Middle frontal gyrus (tissue), 1 donor: ENCODE measurements around the gene ACVR1.
"Not testable (repeated sequence)": the region's sequence is repeated elsewhere in the genome, so short reads cannot be mapped to it uniquely, and the experiment has no call there.

ENCODE experiments used
- DNase-seq: peaks from one replicate; pipeline ENCODE4 v3.0.0-alpha.2; 2015; ENCODE audit warnings: low spot score; ENCODE audit errors: extremely low spot score

The ACVR1 gene

DNA sequence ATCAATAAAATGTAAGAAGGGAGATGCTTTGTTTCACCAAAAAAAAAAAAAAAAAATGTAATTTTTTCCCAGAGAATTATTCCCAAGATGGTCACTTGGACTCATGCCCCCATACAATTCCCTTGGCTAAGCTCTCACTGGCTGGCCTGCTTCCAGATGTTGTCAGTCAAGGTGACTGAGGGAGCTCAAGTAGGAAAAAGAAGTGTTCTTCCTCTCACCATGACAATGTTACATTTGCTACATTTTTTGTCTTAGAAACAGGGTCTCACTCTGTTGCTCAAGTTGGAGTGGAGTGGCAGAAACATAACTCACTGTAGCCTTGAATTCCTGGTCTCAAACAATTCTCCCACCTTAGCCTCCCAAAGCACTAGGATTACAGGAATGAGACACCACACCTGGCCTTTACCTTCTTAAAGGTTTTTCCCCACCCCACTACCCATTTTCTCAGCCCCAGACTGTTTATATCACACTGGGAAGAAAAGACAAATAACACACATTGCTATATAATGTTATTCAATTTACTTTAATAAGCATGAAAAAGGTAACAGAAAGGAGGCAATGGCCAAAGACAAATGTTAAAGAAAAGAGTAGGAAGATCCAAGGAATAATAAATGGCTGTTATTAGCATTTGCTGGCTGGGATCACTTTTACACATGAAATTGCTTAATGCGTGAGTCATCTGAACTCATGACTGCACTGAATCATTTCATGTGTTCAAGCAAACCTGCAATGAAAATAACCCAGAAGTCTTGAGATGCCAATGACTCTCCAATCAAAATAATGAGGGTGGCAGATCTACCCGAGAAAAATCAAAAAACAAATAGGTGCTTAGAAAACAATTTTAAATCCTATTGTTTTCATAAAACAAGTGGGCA lies 45.2 kb downstream of the ACVR1 start:
- no peak for DNase-seq

- DNase-seq: no peak
These were observed 45.9 kb downstream of the ACVR1 start for GRCh38 chr2:157830266-157830665.

- DNase-seq: no peak
These were observed 48.8 kb downstream of the ACVR1 start for GRCh38 chr2:157827377-157827776.

- DNase-seq: not testable (repeated sequence)
These were observed 49.5 kb downstream of the ACVR1 start for GRCh38 chr2:157826644-157827043.

DNA sequence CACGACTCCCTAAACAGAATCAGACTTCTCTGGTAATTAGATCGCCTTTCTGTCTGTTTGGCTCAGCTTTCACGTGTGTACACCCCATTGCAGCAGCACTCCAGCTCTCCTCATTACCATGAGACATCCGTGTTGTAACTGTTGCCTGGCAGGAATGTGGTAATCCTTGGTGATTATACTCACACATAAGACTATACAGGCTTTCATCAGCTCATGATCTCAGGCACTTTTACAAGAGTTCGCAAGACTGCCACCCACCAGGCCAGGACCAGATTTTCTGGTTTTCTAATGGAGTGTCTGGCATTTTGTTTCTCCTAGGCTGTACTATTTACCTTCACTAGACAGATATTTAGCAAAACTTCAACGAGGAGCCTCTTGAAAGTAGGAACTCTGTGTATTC lies 50.2 kb downstream of the ACVR1 start:
- no peak for DNase-seq

DNA sequence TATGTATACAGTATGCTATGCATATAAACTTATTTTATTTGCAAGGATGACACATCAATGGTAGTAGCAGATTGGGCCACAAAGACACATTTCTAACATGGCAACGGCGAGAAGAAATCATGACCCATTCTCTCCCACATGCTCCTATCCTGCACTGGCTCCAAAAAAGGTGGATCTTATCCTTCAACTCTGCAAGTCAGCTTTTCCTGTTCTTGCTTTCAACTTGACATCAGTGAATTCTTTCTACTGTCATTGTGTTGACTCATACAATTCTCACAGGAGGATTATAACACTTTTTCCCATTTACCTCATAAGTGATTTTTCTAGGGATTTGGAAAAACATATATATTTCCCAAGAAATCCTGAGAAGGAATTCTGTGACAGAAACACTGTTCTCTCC lies 53.1 kb downstream of the ACVR1 start:
- no peak for DNase-seq

- DNase-seq: no peak
These were observed 53.6 kb downstream of the ACVR1 start for GRCh38 chr2:157822533-157822932.

DNA sequence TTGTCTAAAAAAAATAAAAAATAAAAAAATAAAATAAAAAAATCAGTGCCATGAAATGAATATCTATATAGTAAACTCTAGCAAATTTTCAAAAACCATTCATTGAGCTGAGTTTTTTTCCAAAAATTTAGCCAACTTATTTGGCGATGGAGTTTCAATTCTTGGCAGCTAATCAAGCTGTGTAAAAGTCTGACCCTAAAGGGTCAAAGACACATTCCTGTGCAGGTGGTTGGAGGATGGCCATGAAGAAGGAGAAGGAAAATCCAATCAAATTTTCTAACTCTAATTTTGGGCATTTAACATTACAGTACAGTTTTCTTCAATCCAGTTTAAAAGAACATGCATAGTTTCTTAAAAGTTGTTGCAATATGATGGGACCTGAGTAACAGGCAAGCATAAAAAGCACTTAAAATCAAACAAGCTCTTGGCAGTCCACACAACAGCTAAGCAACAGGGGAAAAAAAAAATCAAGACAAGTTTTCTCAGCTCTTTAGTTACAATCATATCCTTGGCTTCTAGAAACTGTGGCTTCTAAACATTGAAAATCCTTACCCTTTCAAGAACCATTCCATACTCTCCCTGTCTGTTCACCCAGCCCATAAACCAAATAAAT lies 54.5 kb downstream of the ACVR1 start:
- DNase-seq: no peak

DNA sequence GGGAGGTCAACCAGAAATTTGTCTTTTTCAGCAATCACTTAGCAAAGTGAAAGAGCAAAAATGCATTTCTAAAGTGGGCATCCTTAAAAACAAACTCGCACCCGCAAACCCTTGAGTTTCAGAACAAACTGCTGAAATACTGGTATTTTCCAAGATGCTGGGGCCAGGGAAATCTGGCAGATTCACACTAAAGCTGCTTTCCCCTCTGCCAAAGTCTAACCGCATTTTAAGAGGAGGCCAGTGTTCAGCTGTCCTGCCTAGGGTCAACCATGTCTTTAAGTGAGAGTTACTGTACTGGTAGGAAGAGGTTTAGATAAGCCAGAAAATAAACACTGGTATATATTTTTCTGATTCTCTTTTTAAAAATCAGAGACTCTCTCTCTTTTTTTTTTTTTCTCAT lies 55.9 kb downstream of the ACVR1 start:
- DNase-seq: no peak

DNA sequence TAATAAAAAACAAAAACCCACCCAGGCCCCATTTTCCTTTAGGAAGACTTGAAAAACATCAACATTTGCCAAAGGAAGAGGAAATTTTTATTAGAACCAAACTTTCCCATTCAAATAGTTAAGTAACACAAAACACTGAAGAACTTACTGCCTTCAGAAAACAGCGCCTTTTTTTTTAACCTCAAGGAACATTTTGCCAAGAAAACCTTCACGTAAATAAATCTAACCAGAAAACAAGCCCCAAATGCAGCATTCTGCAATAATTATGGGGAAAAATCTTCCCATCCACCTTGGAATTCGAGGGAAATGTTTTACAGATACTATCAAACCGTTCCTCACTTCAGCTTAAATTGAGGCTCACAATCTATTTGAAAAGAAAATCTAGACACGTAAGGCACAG lies 56.4 kb downstream of the ACVR1 start:
- no peak for DNase-seq

GRCh38 chr2:157818227-157818626 lies 57.9 kb downstream of the ACVR1 start:
- DNase-seq: no peak

DNA sequence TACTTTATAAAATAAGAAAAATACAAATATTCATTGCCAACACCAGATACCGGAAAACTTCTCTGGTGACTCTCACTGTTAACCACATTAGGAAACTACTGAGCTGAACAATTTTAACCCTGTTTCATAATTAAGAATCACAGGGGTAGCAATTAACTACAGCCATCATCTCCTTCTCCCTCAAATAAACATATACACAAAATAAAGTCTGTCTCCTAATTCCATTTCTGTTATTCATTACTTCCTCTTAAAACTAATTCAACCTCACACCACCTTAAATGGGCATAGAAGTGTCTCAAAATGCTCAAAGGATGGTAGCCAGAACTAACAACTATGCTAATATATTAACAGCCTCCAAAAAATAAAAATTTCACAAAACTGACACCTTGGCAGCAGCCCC lies 60.7 kb downstream of the ACVR1 start:
- no peak for DNase-seq

- DNase-seq: no peak
These were observed 62.7 kb downstream of the ACVR1 start for GRCh38 chr2:157813467-157813866.

DNA sequence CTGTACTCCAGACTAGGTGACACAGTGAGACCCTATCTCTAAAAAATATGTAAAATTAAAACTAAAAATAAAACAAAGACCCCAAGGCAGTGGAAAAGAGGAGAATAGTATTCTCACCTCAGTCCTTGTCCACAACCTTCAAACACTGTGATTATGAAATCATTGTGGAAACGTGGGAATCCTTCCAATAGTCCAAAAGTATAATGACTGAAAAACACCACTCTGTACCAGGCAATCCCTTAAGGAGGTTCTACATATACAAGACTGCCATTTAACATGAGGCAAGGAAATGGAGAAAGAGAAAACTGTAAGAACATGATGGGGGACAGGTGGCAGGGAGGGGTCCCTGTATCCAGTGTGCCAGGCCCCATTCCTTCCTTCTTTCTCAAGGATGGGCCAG lies 66.1 kb downstream of the ACVR1 start:
- no peak for DNase-seq

GRCh38 chr2:157809212-157809611 lies 66.9 kb downstream of the ACVR1 start:
- no peak for DNase-seq

DNA sequence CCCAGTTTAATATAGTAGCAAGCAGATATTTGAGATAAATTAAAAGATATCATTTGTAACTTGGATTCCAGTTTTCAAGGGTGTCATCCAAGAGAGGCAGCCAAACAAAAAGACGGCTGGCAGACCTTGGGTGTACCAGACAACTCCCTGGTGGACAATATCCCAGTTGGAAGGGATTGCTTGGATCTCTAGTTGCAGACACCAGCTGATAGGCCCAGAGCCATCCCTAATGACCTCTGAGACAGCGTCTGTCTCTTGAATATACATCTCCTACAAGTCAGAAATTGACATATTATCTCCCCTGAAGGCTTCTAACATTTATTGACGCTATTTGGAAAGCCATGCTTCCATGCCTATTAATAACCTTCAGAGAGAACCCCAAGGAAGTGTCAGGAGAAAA lies 67.7 kb downstream of the ACVR1 start:
- DNase-seq: no peak

- DNase-seq: no peak
These were observed 69.6 kb downstream of the ACVR1 start for GRCh38 chr2:157806426-157807077.

GRCh38 chr2:157805519-157805918 lies 70.6 kb downstream of the ACVR1 start:
- DNase-seq: no peak

GRCh38 chr2:157804355-157804754 lies 71.8 kb downstream of the ACVR1 start:
- DNase-seq: no peak

DNA sequence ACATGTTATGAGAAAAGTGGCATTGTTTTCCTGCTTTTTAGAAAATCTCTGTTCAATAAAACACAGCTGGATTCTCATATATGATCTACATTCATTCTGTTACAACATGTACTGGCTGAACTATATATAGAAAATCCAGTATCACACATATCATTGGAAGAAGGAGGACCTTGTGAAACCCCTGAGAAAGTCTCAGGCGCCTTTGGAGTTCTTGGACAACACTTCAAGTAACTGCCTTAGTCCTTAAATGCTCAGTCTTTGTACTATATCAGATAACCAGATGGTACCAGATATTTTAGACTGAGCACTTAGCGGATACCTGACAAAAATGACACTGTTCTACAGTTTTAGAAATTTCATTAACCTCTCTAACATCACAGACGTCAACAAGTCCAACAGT lies 72.2 kb downstream of the ACVR1 start:
- DNase-seq: no peak

- no peak for DNase-seq
These were observed 72.7 kb downstream of the ACVR1 start for GRCh38 chr2:157803476-157803875.

DNA sequence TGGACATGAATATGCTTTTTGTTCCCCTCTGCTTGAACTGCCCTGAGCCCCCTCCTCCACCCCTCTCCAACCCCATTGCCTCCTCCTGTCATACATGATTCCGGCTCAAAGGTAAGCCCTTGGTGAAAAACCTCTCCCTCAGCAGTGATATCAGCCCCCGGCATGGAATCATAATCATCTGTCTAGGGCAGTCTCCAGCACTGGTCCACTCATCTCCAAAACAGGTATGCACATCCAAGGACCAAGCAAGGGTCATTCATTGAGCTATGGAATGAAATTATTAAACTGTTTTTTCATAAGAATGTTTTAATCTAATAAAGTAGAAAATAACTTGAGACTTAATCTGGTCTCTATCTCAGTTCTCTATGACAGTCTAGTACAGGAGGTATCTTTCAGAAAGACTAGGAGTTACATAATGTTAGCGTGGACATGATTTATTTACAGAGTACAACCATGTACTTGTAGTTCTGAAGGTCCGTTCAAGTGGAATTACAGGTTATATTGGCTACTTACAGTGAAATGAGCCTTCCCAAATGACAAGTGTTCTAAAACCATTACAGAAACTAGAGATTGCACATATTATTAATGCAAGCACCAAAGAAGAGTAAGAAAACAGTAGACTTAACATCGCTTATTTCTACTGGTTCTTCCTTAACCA lies 75.2 kb downstream of the ACVR1 start:
- DNase-seq: no peak
